H9 (cell line): ENCODE results near the gene SELENOI. TPM values are rescaled to one million over a fixed set of nuclear protein-coding genes. Genes with fewer than 3 reads are reported as not detected.

Experiments
- DNase-seq: peaks from one replicate; pipeline ENCODE4 v3.0.0-alpha.2; 2017
- H2AFZ ChIP-seq: one replicate; pipeline ENCODE4 v1.6.1; 2013; ENCODE audit warnings: mild to moderate bottlenecking, low read length, control low read depth, moderate library complexity
- H2AK5ac ChIP-seq: 2 replicates; pipeline ENCODE4 v1.6.1; 2013; ENCODE audit warnings: low read length, control low read depth, mixed read lengths; ENCODE audit not compliant: insufficient read length
- H2BK120ac ChIP-seq: one replicate; pipeline ENCODE4 v1.6.1; 2013; ENCODE audit warnings: low read depth, mild to moderate bottlenecking, low read length, control low read depth, inconsistent platforms; ENCODE audit not compliant: poor library complexity, severe bottlenecking
- H2BK12ac ChIP-seq: 2 replicates; pipeline ENCODE4 v1.6.1; 2013; ENCODE audit warnings: low read length, control low read depth, mixed read lengths, low read depth; ENCODE audit not compliant: insufficient read length
- H2BK15ac ChIP-seq: 2 replicates; pipeline ENCODE4 v1.6.1; 2013; ENCODE audit warnings: low read depth, low read length, control low read depth
- H2BK20ac ChIP-seq: one replicate; pipeline ENCODE4 v1.6.1; 2013; ENCODE audit warnings: low read depth, mild to moderate bottlenecking, low read length, control low read depth, inconsistent platforms; ENCODE audit not compliant: poor library complexity, severe bottlenecking
- H2BK5ac ChIP-seq: 2 replicates; pipeline ENCODE4 v1.6.1; 2013; ENCODE audit warnings: low read length, control low read depth, mixed read lengths; ENCODE audit not compliant: insufficient read length
- H3K14ac ChIP-seq: 2 replicates; pipeline ENCODE4 v1.6.1; 2013; ENCODE audit warnings: low read length, control low read depth; ENCODE audit not compliant: insufficient read depth
- H3K18ac ChIP-seq: 2 replicates; pipeline ENCODE4 v1.6.1; 2013; ENCODE audit warnings: low read depth, mild to moderate bottlenecking, mixed read lengths, low read length, control low read depth; ENCODE audit not compliant: insufficient read length
- H3K23ac ChIP-seq: 2 replicates; pipeline ENCODE4 v1.6.1; 2013; ENCODE audit warnings: low read length, control low read depth, mixed read lengths, low read depth; ENCODE audit not compliant: insufficient read length
- H3K23me2 ChIP-seq: 2 replicates; pipeline ENCODE4 v1.6.1; 2013; ENCODE audit warnings: low read depth, mild to moderate bottlenecking, mixed read lengths, low read length, control low read depth; ENCODE audit not compliant: insufficient read length, poor library complexity, severe bottlenecking
- H3K27ac ChIP-seq: 2 replicates; pipeline ENCODE4 v1.5.1; 2013; ENCODE audit warnings: low read length, control low read depth, mixed read lengths, low read depth; ENCODE audit not compliant: insufficient read length
- H3K27me3 ChIP-seq: 2 replicates; pipeline ENCODE4 v1.6.1; 2013; ENCODE audit warnings: low read length, control low read depth, inconsistent platforms; ENCODE audit not compliant: insufficient read depth
- H3K4ac ChIP-seq: 2 replicates; pipeline ENCODE4 v1.6.1; 2013; ENCODE audit warnings: low read depth, mild to moderate bottlenecking, control low read depth, inconsistent platforms, low read length, moderate library complexity
- H3K4me1 ChIP-seq: 2 replicates; pipeline ENCODE4 v1.6.1; 2013; ENCODE audit warnings: low read length, control low read depth, inconsistent platforms; ENCODE audit not compliant: insufficient read depth
- H3K4me2 ChIP-seq: 2 replicates; pipeline ENCODE4 v1.6.1; 2013; ENCODE audit warnings: low read length, control low read depth, mixed read lengths; ENCODE audit not compliant: insufficient read length, insufficient read depth
- H3K56ac ChIP-seq: 2 replicates; pipeline ENCODE4 v1.6.1; 2013; ENCODE audit warnings: low read depth, mild to moderate bottlenecking, mixed read lengths, low read length, control low read depth; ENCODE audit not compliant: insufficient read length
- H3K79me1 ChIP-seq: 2 replicates; pipeline ENCODE4 v1.6.1; 2013; ENCODE audit warnings: low read depth, mild to moderate bottlenecking, moderate library complexity, low read length, control low read depth, inconsistent platforms; ENCODE audit not compliant: insufficient read depth, poor library complexity, severe bottlenecking
- H3K79me2 ChIP-seq: 2 replicates; pipeline ENCODE4 v1.6.1; 2013; ENCODE audit warnings: low read length, control low read depth, inconsistent platforms; ENCODE audit not compliant: insufficient read depth
- H3K9ac ChIP-seq: 2 replicates; pipeline ENCODE4 v1.6.1; 2013; ENCODE audit warnings: low read length, control low read depth, mixed read lengths; ENCODE audit not compliant: insufficient read length; ENCODE audit errors: extremely low read depth
- H3K9me3 ChIP-seq: one replicate; pipeline ENCODE4 v1.6.1; 2013; ENCODE audit warnings: low read depth, low read length, inconsistent platforms; ENCODE audit not compliant: control insufficient read depth
- H3T11ph ChIP-seq: one replicate; pipeline ENCODE4 v1.6.1; 2013; ENCODE audit warnings: mild to moderate bottlenecking, low read length, control low read depth, inconsistent platforms
- H4K20me1 ChIP-seq: one replicate; pipeline ENCODE4 v1.6.1; 2013; ENCODE audit not compliant: control insufficient read depth, insufficient read length, insufficient read depth
- H4K5ac ChIP-seq: 2 replicates; pipeline ENCODE4 v1.6.1; 2013; ENCODE audit warnings: low read depth, mild to moderate bottlenecking, mixed read lengths, low read length, control low read depth; ENCODE audit not compliant: insufficient read length
- H4K8ac ChIP-seq: replicated peaks from 2 replicates; pipeline ENCODE4 v1.6.1; 2013; ENCODE audit warnings: low read length, control low read depth, mixed read lengths, low read depth; ENCODE audit not compliant: insufficient read length
- H4K91ac ChIP-seq: 2 replicates; pipeline ENCODE4 v1.6.1; 2013; ENCODE audit warnings: low read depth, mild to moderate bottlenecking, moderate library complexity, mixed read lengths, low read length, control low read depth; ENCODE audit not compliant: insufficient read length
- H3K27ac Mint-ChIP-seq, 3 experiments: 2 replicates in 2 of 3; 3 replicates in 1 of 3; pipeline ENCODE4 v1.8.0; 2020 to 2021; ENCODE audit warnings: mixed read lengths in 3 of 3, mild to moderate bottlenecking in 1 of 3, moderate library complexity in 1 of 3
- H3K27me3 Mint-ChIP-seq: 2 replicates; pipeline ENCODE4 v1.8.0; 2021; ENCODE audit warnings: low read depth, mild to moderate bottlenecking, moderate library complexity, mixed read lengths
- H3K36me3 Mint-ChIP-seq, 3 experiments: 2 replicates in 2 of 3; 3 replicates in 1 of 3; pipeline ENCODE4 v1.8.0; 2020 to 2021; ENCODE audit warnings: low read depth in 3 of 3, mixed read lengths in 3 of 3; ENCODE audit not compliant: insufficient read depth in 1 of 3
- H3K4me1 Mint-ChIP-seq, 2 experiments: 2 replicates each; pipeline ENCODE4 v1.8.0; 2020; ENCODE audit warnings: mixed read lengths in 2 of 2
- H3K4me3 Mint-ChIP-seq, 2 experiments: 2 replicates in 1 of 2; 3 replicates in 1 of 2; pipeline ENCODE4 v1.8.0; 2020 to 2021; ENCODE audit warnings: mild to moderate bottlenecking in 2 of 2, mixed read lengths in 2 of 2, moderate library complexity in 1 of 2
- H3K9me3 Mint-ChIP-seq, 2 experiments: 2 replicates in 1 of 2; 3 replicates in 1 of 2; pipeline ENCODE4 v1.8.0; 2020; ENCODE audit warnings: mild to moderate bottlenecking in 2 of 2, mixed read lengths in 2 of 2, moderate library complexity in 1 of 2
- WGBS: extraction: QIAGEN DNeasy Blood & Tissue Kit; methylation state at CpG from one replicate; pipeline ENCODE4 v1.1.7; 2013; ENCODE audit warnings: missing lambda C conversion rate, low lambda C conversion rate, mixed read lengths; ENCODE audit not compliant: insufficient read length; ENCODE audit errors: extremely low coverage; 5-methylcytosine and 5-hydroxymethylcytosine counted together
- total RNA-seq: library from RNA; stranded (reverse); gene quantifications from 2 replicates; pipeline ENCODE4 v1.2.1, GENCODE V29; 2021
- TF ChIP-seq, protein P1 (sequence below): fragments of 200-600 bp; sonication (generic); conservative IDR thresholded peaks from 3 replicates; pipeline ENCODE4 v1.8.0; 2021; ENCODE audit warnings: antibody characterized with exemption, mild to moderate bottlenecking

SELENOI gene
- total RNA-seq, 1 experiment from 2014 or later = 41.9 TPM

DNA sequence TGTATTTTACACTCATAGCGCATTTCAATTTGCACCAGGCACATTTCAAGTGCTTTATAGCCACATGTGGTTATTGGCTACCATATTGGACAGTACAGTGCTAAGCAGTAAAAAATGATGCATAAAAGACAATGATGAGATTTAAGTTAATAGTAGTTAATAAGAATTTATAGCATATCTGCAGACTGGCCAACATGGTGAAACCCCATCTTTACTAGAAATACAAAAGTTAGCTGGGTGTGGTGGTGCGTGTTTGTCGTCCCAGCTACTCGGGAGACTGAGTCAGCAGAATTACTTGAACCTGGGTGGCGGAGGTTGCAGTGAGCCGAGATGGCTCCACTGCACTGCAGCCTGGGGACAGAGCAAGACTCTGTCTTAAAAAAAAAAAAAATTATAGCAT lies 65.5 kb downstream of the SELENOI start:
- no peak overlapping the region for H3K4me2 ChIP-seq
- no peaks in the 10 kb centered on the region for H3K23me2 ChIP-seq
- H2BK5ac ChIP-seq = no peak overlapping the region
- H3K79me2 ChIP-seq = no peaks in the 10 kb centered on the region
- no peak overlapping the region for H3K4me3 Mint-ChIP-seq
- no peak overlapping the region for H2AFZ ChIP-seq
- H2BK12ac ChIP-seq = no peak overlapping the region
- no peak overlapping the region for H2BK120ac ChIP-seq
- H2BK15ac ChIP-seq = no peak overlapping the region
- no peaks in the 10 kb centered on the region; the same call in 1 of the 2 replicates for H3K27me3 Mint-ChIP-seq
- H4K8ac ChIP-seq = no peak overlapping the region
- H3K4ac ChIP-seq = no peak overlapping the region
- H4K20me1 ChIP-seq = no peaks in the 10 kb centered on the region
- H3K9me3 Mint-ChIP-seq = no peaks in the 10 kb centered on the region
- H3K9me3 ChIP-seq = no peaks in the 10 kb centered on the region
- no peaks in the 10 kb centered on the region for H3K4me1 ChIP-seq
- no peak overlapping the region for H2BK20ac ChIP-seq
- no peak for DNase-seq
- no peak overlapping the region for H4K5ac ChIP-seq
- no peak overlapping the region for H3K14ac ChIP-seq
- no peaks in the 10 kb centered on the region for H3K27me3 ChIP-seq
- H3K9ac ChIP-seq = no peak overlapping the region
- H3K36me3 Mint-ChIP-seq = no peaks in the 10 kb centered on the region
- no peak overlapping the region for H3K23ac ChIP-seq
- no peak overlapping the region for H3K18ac ChIP-seq
- H3K56ac ChIP-seq = no peak overlapping the region
- H3K4me1 Mint-ChIP-seq = peaks cover 0 to 1% of the 10 kb centered on the region in 2 experiments; a peak in 1 of 4 replicates
- TF ChIP-seq, protein P1, sequence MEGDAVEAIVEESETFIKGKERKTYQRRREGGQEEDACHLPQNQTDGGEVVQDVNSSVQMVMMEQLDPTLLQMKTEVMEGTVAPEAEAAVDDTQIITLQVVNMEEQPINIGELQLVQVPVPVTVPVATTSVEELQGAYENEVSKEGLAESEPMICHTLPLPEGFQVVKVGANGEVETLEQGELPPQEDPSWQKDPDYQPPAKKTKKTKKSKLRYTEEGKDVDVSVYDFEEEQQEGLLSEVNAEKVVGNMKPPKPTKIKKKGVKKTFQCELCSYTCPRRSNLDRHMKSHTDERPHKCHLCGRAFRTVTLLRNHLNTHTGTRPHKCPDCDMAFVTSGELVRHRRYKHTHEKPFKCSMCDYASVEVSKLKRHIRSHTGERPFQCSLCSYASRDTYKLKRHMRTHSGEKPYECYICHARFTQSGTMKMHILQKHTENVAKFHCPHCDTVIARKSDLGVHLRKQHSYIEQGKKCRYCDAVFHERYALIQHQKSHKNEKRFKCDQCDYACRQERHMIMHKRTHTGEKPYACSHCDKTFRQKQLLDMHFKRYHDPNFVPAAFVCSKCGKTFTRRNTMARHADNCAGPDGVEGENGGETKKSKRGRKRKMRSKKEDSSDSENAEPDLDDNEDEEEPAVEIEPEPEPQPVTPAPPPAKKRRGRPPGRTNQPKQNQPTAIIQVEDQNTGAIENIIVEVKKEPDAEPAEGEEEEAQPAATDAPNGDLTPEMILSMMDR = no peak
- H2AK5ac ChIP-seq = no peak overlapping the region
- H3K27ac ChIP-seq = no peak overlapping the region
- H3K79me1 ChIP-seq = no peaks in the 10 kb centered on the region
- H3T11ph ChIP-seq = no peak overlapping the region
- no peak overlapping the region for H3K27ac Mint-ChIP-seq
- no peak overlapping the region for H4K91ac ChIP-seq
- WGBS = no CpG with 5 or more reads among the region's 6 CpGs
